IMR-90 (cell line): ENCODE results near the gene RBFOX1. TPM values are rescaled to one million over a fixed set of nuclear protein-coding genes. Genes with fewer than 3 reads are reported as not detected.

Experiments used
- ATAC-seq: fragments of 200-7000 bp; cut with Tn5 transposase; 2 replicates; pipeline ENCODE4 v1.9.1; 2020; ENCODE audit warnings: low read depth, mild to moderate bottlenecking, moderate library complexity
- BruUV-seq: library from RNA; stranded (reverse); fragments of 400-500 nt; replicated peaks from 2 replicates; lab custom pipeline; 2021; lab: Mats Ljungman, UMichigan
- CTCF ChIA-PET: fragments of 300-600 bp; formaldehyde crosslinking; extraction: SDS; loops from one replicate; lab custom pipeline; 2021; ENCODE audit warnings: antibody characterized with exemption; lab: Yijun Ruan, JAX
- POLR2A ChIA-PET: fragments of 300-600 bp; sonication (Branson Sonifier 250); formaldehyde crosslinking; loops from one replicate; lab custom pipeline; 2022; ENCODE audit warnings: antibody characterized with exemption; ENCODE audit not compliant: unreplicated experiment; lab: Charles Lee
- DNase-seq: peaks from one replicate; pipeline ENCODE4 v3.0.0; 2013
- H2AFZ ChIP-seq: replicated peaks from 2 replicates; pipeline ENCODE3; 2013; ENCODE audit warnings: low read length, mild to moderate bottlenecking; ENCODE audit not compliant: poor library complexity
- H2AK5ac ChIP-seq: 2 replicates; pipeline ENCODE4 v1.6.1; 2013; ENCODE audit warnings: low read depth, low read length, inconsistent platforms
- H2AK9ac ChIP-seq: replicated peaks from 2 replicates; pipeline ENCODE3; 2013; ENCODE audit warnings: mild to moderate bottlenecking, low read depth, low read length, moderate library complexity; ENCODE audit not compliant: poor library complexity
- H2BK120ac ChIP-seq: 2 replicates; pipeline ENCODE4 v1.6.1; 2013; ENCODE audit warnings: low read depth, low read length, inconsistent platforms
- H2BK15ac ChIP-seq: 3 replicates; pipeline ENCODE4 v1.6.1; 2013; ENCODE audit warnings: low read depth, low read length, inconsistent platforms
- H2BK20ac ChIP-seq: 2 replicates; pipeline ENCODE4 v1.6.1; 2013; ENCODE audit warnings: low read depth, mild to moderate bottlenecking, inconsistent platforms, low read length, moderate library complexity
- H2BK5ac ChIP-seq: 2 replicates; pipeline ENCODE4 v1.6.1; 2013; ENCODE audit warnings: mild to moderate bottlenecking, low read depth, low read length, inconsistent platforms; ENCODE audit not compliant: poor library complexity, severe bottlenecking
- H3K14ac ChIP-seq: replicated peaks from 2 replicates; pipeline ENCODE4 v1.6.1; 2013; ENCODE audit warnings: low read depth, low read length, inconsistent platforms
- H3K18ac ChIP-seq: 2 replicates; pipeline ENCODE4 v1.6.1; 2013; ENCODE audit warnings: low read depth, low read length, control low read depth
- H3K23ac ChIP-seq: 2 replicates; pipeline ENCODE4 v1.6.1; 2013; ENCODE audit warnings: low read depth, low read length, inconsistent platforms
- H3K27ac ChIP-seq: 2 replicates; pipeline ENCODE4 v1.5.1; 2013; ENCODE audit warnings: mild to moderate bottlenecking, control low read depth, low read length; ENCODE audit not compliant: insufficient read depth
- H3K27me3 ChIP-seq: 2 replicates; pipeline ENCODE4 v1.6.1; 2013; ENCODE audit warnings: low read length; ENCODE audit not compliant: control insufficient read depth, insufficient read depth
- H3K36me3 ChIP-seq: 2 replicates; pipeline ENCODE4 v1.6.1; 2013; ENCODE audit warnings: low read length, mixed read lengths; ENCODE audit not compliant: control insufficient read depth, insufficient read depth
- H3K4ac ChIP-seq: 2 replicates; pipeline ENCODE4 v1.6.1; 2013; ENCODE audit warnings: low read depth, low read length, inconsistent platforms
- H3K4me1 ChIP-seq: 2 replicates; pipeline ENCODE4 v1.6.1; 2013; ENCODE audit warnings: low read length, mixed read lengths; ENCODE audit not compliant: control insufficient read depth, insufficient read depth
- H3K4me2 ChIP-seq: 2 replicates; pipeline ENCODE4 v1.6.1; 2013; ENCODE audit warnings: low read depth, mild to moderate bottlenecking, control low read depth, low read length, moderate library complexity
- H3K4me3 ChIP-seq: 2 replicates; pipeline ENCODE4 v1.5.1; 2013; ENCODE audit warnings: low read depth, mild to moderate bottlenecking, control low read depth, low read length, moderate library complexity; ENCODE audit not compliant: insufficient read depth
- H3K56ac ChIP-seq: 2 replicates; pipeline ENCODE4 v1.6.1; 2013; ENCODE audit warnings: low read length, inconsistent platforms; ENCODE audit not compliant: insufficient read depth; ENCODE audit errors: extremely low read depth
- H3K79me1 ChIP-seq, 2 experiments: 2 replicates each; pipeline ENCODE4 v1.6.1; 2013; ENCODE audit warnings: low read length in 2 of 2, inconsistent platforms in 1 of 2, low read depth in 1 of 2
- H3K9ac ChIP-seq: 2 replicates; pipeline ENCODE4 v1.6.1; 2013; ENCODE audit warnings: low read depth, low read length, control low read depth
- H3K9me1 ChIP-seq: 2 replicates; pipeline ENCODE4 v1.6.1; 2013; ENCODE audit warnings: low read length, inconsistent platforms; ENCODE audit not compliant: insufficient read depth
- H3K9me3 ChIP-seq: 2 replicates; pipeline ENCODE4 v1.6.1; 2013; ENCODE audit warnings: low read length; ENCODE audit not compliant: control insufficient read depth, insufficient read depth
- H4K20me1 ChIP-seq: 2 replicates; pipeline ENCODE4 v1.6.1; 2013; ENCODE audit warnings: low read length, inconsistent platforms; ENCODE audit not compliant: insufficient read depth
- H4K5ac ChIP-seq: 2 replicates; pipeline ENCODE4 v1.6.1; 2013; ENCODE audit warnings: mild to moderate bottlenecking, low read depth, low read length, control low read depth
- H4K8ac ChIP-seq, 2 experiments: 2 replicates each; pipeline ENCODE4 v1.6.1; 2013; ENCODE audit warnings: low read depth in 2 of 2, low read length in 2 of 2, control low read depth in 1 of 2, inconsistent platforms in 1 of 2
- H4K91ac ChIP-seq: 2 replicates; pipeline ENCODE4 v1.6.1; 2013; ENCODE audit warnings: low read depth, low read length, inconsistent platforms; ENCODE audit not compliant: insufficient read depth
- CHD1 ChIP-seq: IDR thresholded peaks from 2 replicates; pipeline ENCODE4 v1.6.1; 2012; ENCODE audit warnings: low read depth, low read length, improper control_type of control experiment
- FOS ChIP-seq: fragments of 150-350 bp; IDR thresholded peaks from 2 replicates; pipeline ENCODE4 v1.6.1; 2016; ENCODE audit warnings: low read depth, low read length
- MAFK ChIP-seq: IDR thresholded peaks from 2 replicates; pipeline ENCODE4 v1.6.1; 2012; ENCODE audit warnings: low read depth, low read length, improper control_type of control experiment
- NFE2L2 ChIP-seq: fragments of 150-350 bp; IDR thresholded peaks from 2 replicates; pipeline ENCODE4 v1.6.1; 2016; ENCODE audit warnings: low read depth, mild to moderate bottlenecking, low read length
- POLR2A ChIP-seq: IDR thresholded peaks from 2 replicates; pipeline ENCODE4 v1.6.1; 2012; ENCODE audit warnings: mild to moderate bottlenecking, low read depth, low read length
- RFX5 ChIP-seq: IDR thresholded peaks from 2 replicates; pipeline ENCODE4 v1.8.0; 2012; ENCODE audit warnings: low read depth, mild to moderate bottlenecking, low read length, moderate library complexity
- SMC3 ChIP-seq: fragments of 150-350 bp; IDR thresholded peaks from 2 replicates; pipeline ENCODE4 v1.6.1; 2016; ENCODE audit warnings: low read depth, mild to moderate bottlenecking, antibody characterized with exemption, low read length, moderate library complexity
- USF2 ChIP-seq: fragments of 150-350 bp; IDR thresholded peaks from 2 replicates; pipeline ENCODE4 v1.6.1; 2017; ENCODE audit warnings: mild to moderate bottlenecking, antibody characterized with exemption, low read length, low read depth
- WGBS, 2 experiments: methylation state at CpG; one replicate each; pipeline versions ENCODE4 v1.1.5 to v1.1.7; 2013; ENCODE audit warnings: missing lambda C conversion rate in 2 of 2; ENCODE audit not compliant: insufficient read length in 1 of 2; ENCODE audit errors: extremely low coverage in 2 of 2; 5-methylcytosine and 5-hydroxymethylcytosine counted together
- dilution Hi-C: fragments of 300-500 bp; cut with HindIII; formaldehyde crosslinking; loops from one replicate; pipeline ENCODE4 v1.14.3; 2018; ENCODE audit warnings: low sequenced_read_pairs; ENCODE audit not compliant: unreplicated experiment
- in situ Hi-C: fragments of 300-500 bp; cut with MboI; formaldehyde crosslinking; loops from 3 replicates; pipeline ENCODE4 v1.14.3; 2019; ENCODE audit warnings: low sequenced_read_pairs, inconsistent platforms, mixed read lengths
- intact Hi-C: fragments of 100-400 bp; cut with micrococcal nuclease; formaldehyde crosslinking; loops from 2 replicates; pipeline ENCODE4 v1.10.0; 2022
- polyA plus RNA-seq, 3 experiments: library from polyadenylated mRNA; depleted of rRNA; stranded (reverse); fragments of >200 nt; gene quantifications; 2 replicates each; pipeline ENCODE4 v1.2.3, GENCODE V29; 2012; ENCODE audit warnings: low replicate concordance in 1 of 3
- total RNA-seq: library from RNA; depleted of rRNA; stranded (reverse); fragments of >200 nt; gene quantifications from 2 replicates; pipeline ENCODE4 v1.2.3, GENCODE V29; 2012

RBFOX1 gene
- total and polyA plus RNA-seq, 2 of the 4 experiments (the other 2 are of a cell fraction), result not detected

- Histone ChIP-seq H3K27me3 (no peaks in the 10 kb centered on the region), H3K4me3 (no peak overlapping the region), H3K9ac (no peak overlapping the region), H2AK5ac (no peak overlapping the region), H2BK20ac (no peak overlapping the region), H3K56ac (no peak overlapping the region), H3K79me1 (no peaks in the 10 kb centered on the region), H3K4me1 (no peaks in the 10 kb centered on the region), H4K91ac (no peak overlapping the region), H3K4ac (no peak overlapping the region), H3K9me3 (peaks cover 16% of the 10 kb centered on the region), H2BK15ac (no peak overlapping the region), H4K20me1 (no peaks in the 10 kb centered on the region), H3K36me3 (no peaks in the 10 kb centered on the region), H4K5ac (no peak overlapping the region), H3K4me2 (no peak overlapping the region), H2BK120ac (no peak overlapping the region), H3K27ac (no peak overlapping the region), H3K9me1 (no peaks in the 10 kb centered on the region), H2BK5ac (no peak overlapping the region), H2AK9ac (no peak overlapping the region), H3K14ac (no peak overlapping the region), H3K23ac (no peak overlapping the region), H3K18ac (no peak overlapping the region), H4K8ac (no peak overlapping the region), H2AFZ (no peak overlapping the region)
- DNase-seq (no peak), ATAC-seq (no peak)
- no TSS peak for BruUV-seq
- dilution Hi-C loops, result no loop called here
- intact Hi-C loops, result no loop called here
- in situ Hi-C loops, result no loop called here
- POLR2A ChIA-PET, result no interaction called here
- CTCF ChIA-PET, result interaction anchor here (0.6 kb wide), 1 partner anchor 9 kb away, joined by 5 read pairs; no protein-coding TSS in a partner anchor
- no peak for TF ChIP-seq POLR2A
- TF ChIP-seq USF2, result no peak
- no peak for TF ChIP-seq NFE2L2
- no peak for TF ChIP-seq SMC3
- no peak for TF ChIP-seq MAFK
- no peak for TF ChIP-seq RFX5
- no peak for TF ChIP-seq FOS
- no peak for TF ChIP-seq CHD1
- 33% methylated on average over 1 of the region's 6 CpGs; no CpG with 5 or more reads in 1 of the 2 experiments for WGBS, 2 experiments
Measured at GRCh38 chr16:7521834-7522233, 189.2 kb downstream of the RBFOX1 start.
